ENCODE data around the gene ADARB2. TPM values are rescaled to one million over a fixed set of nuclear protein-coding genes. Genes with fewer than 3 reads are reported as not detected.

ADARB2 gene
- total and polyA plus RNA-seq, 2 experiments from 2014 or later = 2.0 to 5.0 TPM

- Histone ChIP-seq H3K36me3 (ENCODE audit: insufficient read depth) (no peaks in the 10 kb centered on the region), H3K27me3 (ENCODE audit: insufficient read depth) (no peaks in the 10 kb centered on the region), H3K9me2 (ENCODE audit: insufficient read depth) (no peaks in the 10 kb centered on the region), H3F3A (replicated peaks; ENCODE audit: low read depth) (no peaks in the 10 kb centered on the region), H3K27ac (ENCODE audit: low read depth) (no peak overlapping the region), H4K20me1 (replicated peaks; ENCODE audit: insufficient read depth) (no peaks in the 10 kb centered on the region), H3K4me2 (no peak overlapping the region), H3K79me2 (replicated peaks; ENCODE audit: insufficient read depth) (no peaks in the 10 kb centered on the region), H2AFZ (no peak overlapping the region; the same call in 1 of the 2 replicates), H3K4me1 (ENCODE audit: insufficient read depth) (no peaks in the 10 kb centered on the region), H3K4me3 (no peak overlapping the region)
- no peaks in the 10 kb centered on the region for H3K9me3 Mint-ChIP-seq
- TF ChIP-seq EZH2phosphoT487 (IDR thresholded peaks at IDR 0.05; ENCODE audit: unreplicated experiment) = no peak
- TF ChIP-seq ZNF331 (CRISPR knock-in tag; IDR thresholded peaks at IDR 0.05; ENCODE audit: low read depth) = no peak
- TF ChIP-seq POLR2AphosphoS5 (IDR thresholded peaks at IDR 0.05; ENCODE audit: low read depth) = no peak
- no peak for TF ChIP-seq CREB1 (CRISPR knock-in tag; IDR thresholded peaks at IDR 0.05; ENCODE audit: low read depth)
- no peak for TF ChIP-seq REST (IDR thresholded peaks at IDR 0.05; ENCODE audit: unreplicated experiment)
- TF ChIP-seq ETS1 (IDR thresholded peaks at IDR 0.05) = no peak
- no peak for TF ChIP-seq NANOG (IDR thresholded peaks at IDR 0.05; ENCODE audit: borderline replicate concordance)
- H3K36me3 Mint-ChIP-seq (ENCODE audit: low read depth) = no peaks in the 10 kb centered on the region
- H3K27me3 Mint-ChIP-seq (ENCODE audit: insufficient read depth, low read depth, poor library complexity) = peaks cover 7% of the 10 kb centered on the region
- peaks cover 7% of the 10 kb centered on the region; the same call in 2 of the 3 replicates for H3K4me1 Mint-ChIP-seq
- no peak for DNase-seq (ENCODE audit: low spot score)
- ATAC-seq = no peak
- no peak overlapping the region for H3K4me3 Mint-ChIP-seq
- no peak overlapping the region for H3K27ac Mint-ChIP-seq
These were observed 580.3 kb downstream of the ADARB2 start for GRCh38 chr10:1156921-1157614.

GRCh38 chr10:1156616-1156886, 580.8 kb downstream of the ADARB2 start:
- Mint-ChIP-seq H3K4me3 (no peak overlapping the region), H3K27ac (no peak overlapping the region), H3K27me3 (ENCODE audit: insufficient read depth, low read depth, poor library complexity) (peaks cover 4% of the 10 kb centered on the region), H3K9me3 (no peaks in the 10 kb centered on the region; the same call in 2 of the 3 replicates), H3K36me3 (ENCODE audit: low read depth) (no peaks in the 10 kb centered on the region), H3K4me1 (peaks cover 7% of the 10 kb centered on the region; the same call in 2 of the 3 replicates)
- Histone ChIP-seq H3K4me3 (no peak overlapping the region), H2AFZ (no peak overlapping the region; the same call in 1 of the 2 replicates), H3K4me1 (ENCODE audit: insufficient read depth) (no peaks in the 10 kb centered on the region), H3K4me2 (no peak overlapping the region), H3K79me2 (replicated peaks; ENCODE audit: insufficient read depth) (no peaks in the 10 kb centered on the region), H4K20me1 (replicated peaks; ENCODE audit: insufficient read depth) (no peaks in the 10 kb centered on the region), H3K36me3 (ENCODE audit: insufficient read depth) (no peaks in the 10 kb centered on the region), H3K27me3 (ENCODE audit: insufficient read depth) (no peaks in the 10 kb centered on the region), H3K9me2 (ENCODE audit: insufficient read depth) (no peaks in the 10 kb centered on the region), H3K27ac (ENCODE audit: low read depth) (no peak overlapping the region), H3F3A (replicated peaks; ENCODE audit: low read depth) (no peaks in the 10 kb centered on the region)
- DNase-seq (ENCODE audit: low spot score) = no peak
- ATAC-seq = no peak
- TF ChIP-seq, protein P1, sequence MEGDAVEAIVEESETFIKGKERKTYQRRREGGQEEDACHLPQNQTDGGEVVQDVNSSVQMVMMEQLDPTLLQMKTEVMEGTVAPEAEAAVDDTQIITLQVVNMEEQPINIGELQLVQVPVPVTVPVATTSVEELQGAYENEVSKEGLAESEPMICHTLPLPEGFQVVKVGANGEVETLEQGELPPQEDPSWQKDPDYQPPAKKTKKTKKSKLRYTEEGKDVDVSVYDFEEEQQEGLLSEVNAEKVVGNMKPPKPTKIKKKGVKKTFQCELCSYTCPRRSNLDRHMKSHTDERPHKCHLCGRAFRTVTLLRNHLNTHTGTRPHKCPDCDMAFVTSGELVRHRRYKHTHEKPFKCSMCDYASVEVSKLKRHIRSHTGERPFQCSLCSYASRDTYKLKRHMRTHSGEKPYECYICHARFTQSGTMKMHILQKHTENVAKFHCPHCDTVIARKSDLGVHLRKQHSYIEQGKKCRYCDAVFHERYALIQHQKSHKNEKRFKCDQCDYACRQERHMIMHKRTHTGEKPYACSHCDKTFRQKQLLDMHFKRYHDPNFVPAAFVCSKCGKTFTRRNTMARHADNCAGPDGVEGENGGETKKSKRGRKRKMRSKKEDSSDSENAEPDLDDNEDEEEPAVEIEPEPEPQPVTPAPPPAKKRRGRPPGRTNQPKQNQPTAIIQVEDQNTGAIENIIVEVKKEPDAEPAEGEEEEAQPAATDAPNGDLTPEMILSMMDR (conservative IDR thresholded peaks at IDR 0.05; ENCODE audit: low read depth in 2 of 2) = no peak
- no peak for TF ChIP-seq ZNF462 (CRISPR knock-in tag; IDR thresholded peaks at IDR 0.05)
